Ramos (cell line): ENCODE results near the gene MRPS15.
"Not testable (repeated sequence)": the region's sequence is repeated elsewhere in the genome, so short reads cannot be mapped to it uniquely, and the experiment has no call there.

Source experiments
- in situ Hi-C: fragments of 300-500 bp; cut with MboI; formaldehyde crosslinking; loops from one replicate; pipeline ENCODE4 v1.14.3; 2022; ENCODE audit warnings: low sequenced_read_pairs; ENCODE audit not compliant: unreplicated experiment

Gene MRPS15

DNA sequence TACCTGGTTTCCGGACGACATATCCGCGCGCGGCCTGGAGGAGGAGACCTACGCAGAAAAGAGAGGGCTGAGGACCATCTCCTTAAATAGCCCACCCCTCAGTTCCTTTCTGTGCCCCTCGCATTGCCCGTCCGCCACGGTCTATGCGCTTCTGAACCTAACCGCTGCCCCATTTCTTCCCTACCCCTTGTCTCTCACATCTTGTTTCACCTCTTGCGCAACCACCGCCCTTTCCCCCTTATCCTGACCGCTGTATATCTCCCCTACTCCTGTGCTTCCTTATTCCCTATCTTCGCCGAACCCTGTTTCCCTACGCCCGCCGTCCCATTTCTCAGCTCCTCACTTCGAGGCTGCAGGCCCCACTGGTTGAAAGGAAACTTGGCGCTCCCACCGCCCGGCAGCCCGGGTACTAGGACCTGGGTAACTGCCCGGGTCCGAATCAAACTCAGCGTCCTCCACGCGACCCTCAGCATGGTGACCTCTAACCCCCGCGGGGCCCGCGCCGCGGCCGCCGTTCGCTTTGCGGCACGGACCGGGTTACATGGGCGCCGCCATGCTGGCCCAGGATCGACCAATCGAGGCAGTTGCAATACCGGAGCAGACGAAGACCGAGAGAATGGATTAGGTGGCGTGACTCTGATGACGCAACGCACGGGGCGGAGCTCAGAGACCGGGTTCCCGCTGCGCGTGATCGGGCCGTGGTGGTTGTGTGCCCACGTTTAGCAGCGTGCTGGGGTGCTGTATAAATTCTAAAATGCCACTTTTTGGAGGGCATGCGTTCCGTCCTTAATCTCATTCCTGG lies at the start of gene MRPS15:
TSS of gene MRPS15 (minus strand) at position 582 of the 802 bp plus-strand sequence. CDS start at position 473, 109 bp downstream.
- in situ Hi-C loops: no loop called here

DNA sequence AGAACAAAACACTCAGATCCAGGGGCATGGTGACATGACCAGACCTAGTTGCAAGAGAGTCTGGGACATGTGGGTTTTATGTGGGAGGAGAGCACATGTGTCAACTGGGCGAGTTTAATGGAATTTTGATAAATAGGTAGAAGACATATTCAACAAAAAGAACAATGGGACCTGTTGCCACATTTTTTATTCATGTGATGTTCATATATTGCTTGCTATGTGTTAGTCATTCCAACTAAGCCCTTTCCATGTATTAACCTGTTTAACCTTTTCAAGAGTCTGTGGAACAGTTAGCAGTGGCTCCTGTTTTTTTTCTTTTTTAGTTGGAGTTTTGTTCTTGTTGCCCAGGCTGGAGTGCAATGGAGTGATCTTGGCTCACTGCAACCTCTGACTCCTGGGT lies 48.7 kb upstream of the MRPS15 start:
- in situ Hi-C loops: no loop called here

GRCh38 chr1:36511804-36512798 lies 47.9 kb upstream of the MRPS15 start:
- in situ Hi-C loops: no loop called here

DNA sequence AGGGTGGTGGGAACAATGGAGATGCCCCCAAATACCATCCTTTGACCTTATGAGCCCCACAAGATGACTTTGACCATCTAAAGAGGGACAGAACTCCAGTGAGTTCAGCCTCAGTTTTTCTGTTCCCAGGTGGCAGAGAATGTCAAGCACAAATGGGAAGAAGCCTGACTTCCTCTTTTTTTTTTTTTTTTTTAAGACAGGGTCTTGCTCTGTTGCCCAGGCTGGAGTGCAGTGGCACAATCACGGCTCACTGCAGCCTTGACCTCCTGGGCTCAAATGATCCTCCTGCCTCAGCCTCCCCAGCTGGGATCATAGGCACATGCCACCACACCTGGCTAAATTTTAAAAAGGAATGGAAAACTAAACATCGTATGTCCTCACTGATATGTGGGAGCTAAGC lies 47.0 kb upstream of the MRPS15 start:
- in situ Hi-C loops: not testable (repeated sequence)

- in situ Hi-C loops: no loop called here
Observed at GRCh38 chr1:36510418-36510817, 46.2 kb upstream of the MRPS15 start.

- in situ Hi-C loops: no loop called here
Observed at GRCh38 chr1:36508257-36508656, 44.1 kb upstream of the MRPS15 start.

DNA sequence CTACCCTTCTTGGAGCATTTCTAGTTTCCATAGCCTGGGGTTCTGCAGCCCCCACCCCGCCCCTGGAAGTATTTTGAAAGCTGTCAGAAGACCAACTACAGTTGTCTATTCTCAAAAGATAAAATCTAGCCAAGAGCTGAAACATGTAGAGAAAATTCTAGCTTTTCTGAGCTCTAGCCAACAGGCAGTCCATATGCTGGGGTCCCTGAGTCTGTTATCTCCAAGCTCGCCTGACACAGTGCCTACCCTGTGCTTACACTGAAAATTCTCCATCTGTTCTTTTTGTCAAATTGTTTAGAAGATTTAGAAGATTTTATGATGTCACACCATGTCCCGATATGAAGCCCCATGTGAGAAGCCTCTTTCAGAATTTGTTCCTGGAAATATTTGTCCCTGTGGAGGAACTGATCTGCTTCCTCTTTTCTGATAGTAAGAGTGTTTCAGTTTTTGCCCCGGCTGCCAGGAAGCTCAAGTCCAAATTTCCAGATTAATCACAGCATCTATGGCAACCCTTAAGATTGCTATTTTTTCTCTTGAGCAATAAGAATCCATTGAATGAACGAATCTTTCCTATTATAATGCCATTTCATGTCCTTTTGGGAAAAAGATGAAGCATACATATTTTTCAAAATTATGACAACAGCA lies 42.2 kb upstream of the MRPS15 start:
- in situ Hi-C loops: no loop called here

DNA sequence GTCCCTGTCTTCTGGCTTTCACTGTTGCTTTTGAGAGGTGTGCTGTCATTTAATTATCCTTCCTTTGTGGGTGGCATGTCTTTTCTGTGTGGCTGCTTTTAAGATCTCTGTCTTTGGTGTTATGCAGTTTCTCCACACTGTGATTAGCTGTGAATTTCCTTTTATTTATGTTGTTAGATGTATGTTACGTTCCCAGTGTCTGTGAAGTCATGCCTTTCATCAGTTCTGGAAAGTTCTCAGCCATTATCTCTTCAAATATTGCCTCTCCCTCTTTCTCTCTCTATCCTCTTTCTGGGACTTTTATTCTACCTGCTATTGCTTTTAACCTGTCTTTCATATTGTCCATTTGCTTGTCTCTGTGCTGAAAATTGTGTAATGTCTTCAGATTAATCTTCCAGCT lies 39.5 kb upstream of the MRPS15 start:
- in situ Hi-C loops: no loop called here

- in situ Hi-C loops: no loop called here
Observed at GRCh38 chr1:36503159-36503558, 39.0 kb upstream of the MRPS15 start.

GRCh38 chr1:36502616-36503015 lies 38.4 kb upstream of the MRPS15 start:
- in situ Hi-C loops: no loop called here

GRCh38 chr1:36501911-36502310 lies 37.7 kb upstream of the MRPS15 start:
- in situ Hi-C loops: not testable (repeated sequence)

DNA sequence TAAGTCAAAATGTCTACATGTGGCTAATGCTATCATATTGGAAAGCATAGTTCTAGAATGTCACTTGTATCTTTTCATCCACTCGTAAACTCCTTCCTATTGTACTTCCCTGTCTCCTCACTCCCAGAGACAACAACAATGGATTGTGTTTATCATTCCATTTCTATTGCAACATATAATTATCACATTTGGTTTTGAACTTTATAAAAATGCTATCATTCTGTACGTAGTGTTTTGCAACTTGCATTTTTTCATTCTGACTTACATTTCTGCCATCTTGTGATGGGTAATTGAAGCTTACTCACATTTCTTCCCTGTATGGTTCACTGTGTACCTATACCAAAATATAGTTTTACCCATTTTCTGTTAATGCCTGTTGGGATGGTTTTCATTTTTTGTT lies 33.0 kb upstream of the MRPS15 start:
- in situ Hi-C loops: no loop called here

DNA sequence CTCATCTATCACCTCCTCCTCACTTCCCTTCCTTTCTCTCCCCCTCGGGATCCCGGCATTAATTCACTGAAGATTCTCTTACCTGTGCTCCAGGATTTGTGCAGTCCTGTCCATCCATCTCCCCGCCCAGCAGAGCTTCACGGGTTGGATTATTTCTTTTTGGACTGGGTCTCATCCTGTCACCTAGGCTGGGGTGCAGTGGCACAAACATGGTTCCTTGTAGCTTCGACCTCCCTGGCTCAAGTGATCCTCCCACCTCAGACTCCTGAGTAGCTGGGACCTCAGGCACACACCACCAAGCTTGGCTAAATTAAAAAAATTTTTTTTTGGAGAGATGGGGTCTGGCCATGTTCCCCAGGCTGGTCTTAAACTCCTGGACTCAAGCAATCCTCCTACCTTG lies 30.8 kb upstream of the MRPS15 start:
- in situ Hi-C loops: no loop called here

DNA sequence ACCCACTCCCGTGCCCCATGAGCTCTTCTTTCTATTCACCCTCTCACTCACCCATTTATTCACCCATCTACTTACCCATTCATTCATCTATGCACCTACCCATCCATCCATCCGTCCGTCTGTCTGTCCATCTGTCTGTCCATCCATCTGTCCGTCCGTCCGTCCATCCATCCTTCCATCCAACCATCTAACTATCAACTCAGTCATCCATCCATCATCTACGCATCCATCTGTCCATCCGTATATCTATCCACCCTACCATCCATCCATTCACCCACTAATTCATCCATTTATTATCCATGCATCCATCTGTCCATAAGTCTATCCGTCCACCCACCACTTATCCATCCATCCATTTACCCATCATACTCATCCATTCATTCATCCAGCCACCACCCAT lies 29.3 kb upstream of the MRPS15 start:
- in situ Hi-C loops: no loop called here

DNA sequence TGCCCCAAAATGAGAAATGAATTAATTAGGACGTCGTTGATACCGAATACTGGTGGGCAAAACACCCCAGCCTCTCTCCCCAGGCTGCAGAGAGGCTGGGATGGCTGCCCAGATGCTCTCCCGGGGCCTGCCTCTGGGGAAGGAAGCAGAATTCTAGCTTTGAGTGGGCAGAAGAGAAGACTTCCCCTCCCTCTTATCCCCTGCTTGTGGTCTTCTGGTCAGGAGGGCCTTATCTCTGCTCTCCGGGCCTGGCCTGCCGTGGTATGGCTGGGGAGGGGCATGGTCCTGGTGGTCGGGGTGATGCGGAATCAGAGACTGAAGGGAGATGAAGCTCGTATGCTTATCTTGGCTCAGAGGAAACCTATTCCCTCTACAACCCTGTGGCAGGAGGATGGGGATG lies 28.3 kb upstream of the MRPS15 start:
- in situ Hi-C loops: no loop called here

DNA sequence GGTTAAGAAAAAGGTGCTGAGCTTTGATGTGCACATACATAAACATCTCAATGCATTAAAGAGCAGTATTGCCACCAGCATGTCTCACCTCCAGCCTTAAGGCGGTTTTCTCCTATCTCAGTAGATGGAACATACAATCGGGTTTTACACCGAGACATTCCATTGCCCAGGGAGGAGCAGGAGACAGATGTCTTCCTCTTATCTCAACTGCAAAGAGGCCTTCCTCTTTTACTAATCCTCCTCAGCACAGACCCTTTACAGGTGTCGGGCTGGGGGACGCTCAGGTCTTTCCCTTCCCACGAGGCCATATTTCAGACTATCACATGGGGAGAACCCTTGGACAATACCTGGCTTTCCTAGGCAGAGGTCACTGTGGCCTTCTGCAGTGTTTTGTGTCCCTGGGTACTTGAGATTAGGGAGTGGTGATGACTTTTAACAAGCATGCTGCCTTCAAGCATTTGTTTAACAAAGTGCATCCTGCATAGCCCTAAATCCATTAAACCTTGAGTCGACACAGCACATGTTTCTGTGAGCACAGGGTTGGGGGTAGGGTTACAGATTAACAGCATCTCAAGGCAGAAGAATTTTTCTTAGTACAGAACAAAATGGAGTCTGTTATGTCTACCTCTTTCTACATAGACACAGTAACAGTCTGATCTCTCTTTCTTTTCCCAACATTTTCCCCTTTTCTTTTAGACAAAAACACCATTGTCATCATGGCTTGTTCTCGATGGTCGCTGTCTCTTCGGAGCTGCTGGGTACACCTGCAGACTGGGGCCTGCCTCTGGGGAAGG lies 25.3 kb upstream of the MRPS15 start:
- in situ Hi-C loops: not testable (repeated sequence)

DNA sequence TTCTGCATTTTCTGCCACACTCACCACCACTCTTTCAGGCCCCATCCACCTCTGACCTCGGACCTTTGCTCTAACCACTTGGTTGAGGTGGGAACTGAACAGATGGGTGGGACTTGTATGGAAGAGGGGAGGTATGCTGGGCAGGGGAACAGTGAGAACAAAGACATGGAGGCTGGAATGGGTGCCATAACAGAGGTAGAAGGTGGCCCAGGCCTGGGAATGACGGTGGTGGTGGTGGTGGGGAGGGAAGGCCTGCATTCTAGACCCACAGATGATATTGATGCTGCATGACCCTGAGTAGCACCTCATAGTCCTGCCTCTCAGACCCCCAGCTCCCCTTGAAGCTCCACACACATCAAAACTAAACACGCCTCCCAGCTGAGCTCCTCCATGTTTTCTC lies 23.7 kb upstream of the MRPS15 start:
- in situ Hi-C loops: no loop called here

- in situ Hi-C loops: not testable (repeated sequence)
Observed at GRCh38 chr1:36487336-36487725, 23.1 kb upstream of the MRPS15 start.

DNA sequence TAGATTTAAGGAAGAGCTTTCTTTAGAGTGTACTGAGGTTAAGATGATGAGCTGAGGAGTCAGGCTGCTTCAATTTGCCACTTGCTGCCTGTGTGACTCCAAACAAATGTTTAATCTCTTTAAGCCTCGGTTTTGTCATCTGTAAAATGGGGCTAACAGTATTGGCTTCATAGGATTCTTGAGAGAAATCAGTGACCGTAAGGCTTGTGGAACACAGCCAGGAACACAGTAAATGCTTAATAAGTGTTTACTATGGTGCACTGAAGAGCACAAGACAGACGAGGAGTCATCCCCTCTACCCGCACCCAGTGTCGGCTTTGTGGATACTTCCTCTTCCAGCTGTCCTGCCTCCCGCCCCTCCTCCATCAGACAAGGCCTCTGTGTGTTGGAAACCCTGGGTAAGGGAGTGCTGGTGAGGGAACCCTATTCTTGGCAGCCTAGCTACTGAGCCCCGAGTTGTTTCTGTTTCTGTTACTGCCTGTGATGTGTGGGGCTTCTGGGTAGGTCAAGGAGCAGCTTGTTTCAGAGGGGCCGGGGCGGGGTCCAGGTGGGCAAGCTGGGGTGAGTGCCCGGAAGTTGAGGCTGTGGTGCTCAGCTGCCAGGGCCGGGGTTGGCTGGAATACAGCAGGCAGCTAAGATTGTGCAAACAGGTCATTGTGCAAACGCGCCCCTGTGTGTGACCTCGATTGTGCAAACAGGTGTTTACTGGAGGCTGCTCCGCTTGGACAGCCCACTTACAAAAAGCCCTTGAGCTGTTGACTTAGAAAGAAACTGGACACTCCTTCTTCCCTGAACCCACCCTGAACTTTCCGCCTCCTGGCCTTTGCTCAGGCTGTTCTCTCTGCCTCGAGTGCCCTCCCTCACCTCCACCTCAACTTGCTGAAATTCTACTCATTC lies 22.5 kb upstream of the MRPS15 start:
- in situ Hi-C loops: no loop called here
